DMS153 (cell line): Measurements from ENCODE around the gene MFAP2.

Experiments used
- DNase-seq: peaks from one replicate; lab custom pipeline; 2025; lab: John Stamatoyannopoulos, UW

MFAP2 gene

GRCh38 chr1:16980473-16981268 is at the start of gene MFAP2:
MFAP2 (minus strand) TSS chr1:16980620; CDS start chr1:16978273, 2,347 bp downstream.
- DNase-seq, result no peak

GRCh38 chr1:17030206-17030605 is 49.8 kb upstream of the MFAP2 start:
- DNase-seq, result no peak

GRCh38 chr1:17028662-17029188 is 48.3 kb upstream of the MFAP2 start:
- no peak for DNase-seq

- DNase-seq, result no peak
These were observed 47.5 kb upstream of the MFAP2 start for GRCh38 chr1:17027900-17028299.

- no peak for DNase-seq
These were observed 47.0 kb upstream of the MFAP2 start for GRCh38 chr1:17027403-17027802.

- DNase-seq, result no peak
These were observed 44.3 kb upstream of the MFAP2 start for GRCh38 chr1:17024721-17025120.

GRCh38 chr1:17023573-17023972 is 43.2 kb upstream of the MFAP2 start:
- no peak for DNase-seq

- DNase-seq, result no peak
These were observed 42.7 kb upstream of the MFAP2 start for GRCh38 chr1:17023102-17023501.

GRCh38 chr1:17021896-17022295 is 41.5 kb upstream of the MFAP2 start:
- DNase-seq, result no peak

GRCh38 chr1:17020502-17020901 is 40.1 kb upstream of the MFAP2 start:
- DNase-seq, result no peak

GRCh38 chr1:17018849-17019248 is 38.4 kb upstream of the MFAP2 start:
- DNase-seq, result no peak

- no peak for DNase-seq
These were observed 37.0 kb upstream of the MFAP2 start for GRCh38 chr1:17017435-17017834.

- DNase-seq, result no peak
These were observed 35.9 kb upstream of the MFAP2 start for GRCh38 chr1:17016317-17016661.

GRCh38 chr1:17014671-17015567 is 34.5 kb upstream of the MFAP2 start:
- DNase-seq, result no peak

- no peak for DNase-seq
These were observed 33.3 kb upstream of the MFAP2 start for GRCh38 chr1:17013491-17014320.

- no peak for DNase-seq
These were observed 32.5 kb upstream of the MFAP2 start for GRCh38 chr1:17012775-17013490.

GRCh38 chr1:17011439-17012307 is 31.3 kb upstream of the MFAP2 start, which contains the start of gene ATP13A2:
ATP13A2 (minus strand) TSS chr1:17011928; CDS start chr1:17011738, 190 bp downstream.
- peak; percentile 70 for DNase-seq

- DNase-seq, result no peak
These were observed 30.6 kb upstream of the MFAP2 start for GRCh38 chr1:17011092-17011438.

GRCh38 chr1:17009706-17010105 is 29.3 kb upstream of the MFAP2 start:
- no peak for DNase-seq

GRCh38 chr1:17008208-17008855 is 27.9 kb upstream of the MFAP2 start:
- no peak for DNase-seq
